ENCODE measurements around the gene ATP9B.

DNA sequence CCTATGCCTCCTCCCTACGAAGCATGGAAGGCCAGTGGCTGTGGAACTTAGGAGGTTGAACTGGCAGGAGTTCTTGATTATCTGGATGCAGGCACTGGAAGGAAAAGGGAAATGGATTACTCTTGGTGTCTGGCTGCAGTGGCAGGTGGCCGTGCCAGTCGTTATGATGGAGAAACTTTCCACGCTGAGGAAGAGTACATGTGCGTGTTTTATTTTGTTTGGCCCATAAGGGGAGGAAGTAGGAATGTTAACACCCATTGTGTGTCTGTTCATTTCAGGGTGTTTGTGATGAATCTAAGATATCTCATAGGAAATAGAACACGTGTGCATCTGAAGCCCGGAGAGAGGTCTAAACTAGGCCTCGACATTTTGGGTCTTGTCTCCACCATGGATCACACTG lies 203.7 kb downstream of the ATP9B start:
- TF ChIP-seq, protein P1, sequence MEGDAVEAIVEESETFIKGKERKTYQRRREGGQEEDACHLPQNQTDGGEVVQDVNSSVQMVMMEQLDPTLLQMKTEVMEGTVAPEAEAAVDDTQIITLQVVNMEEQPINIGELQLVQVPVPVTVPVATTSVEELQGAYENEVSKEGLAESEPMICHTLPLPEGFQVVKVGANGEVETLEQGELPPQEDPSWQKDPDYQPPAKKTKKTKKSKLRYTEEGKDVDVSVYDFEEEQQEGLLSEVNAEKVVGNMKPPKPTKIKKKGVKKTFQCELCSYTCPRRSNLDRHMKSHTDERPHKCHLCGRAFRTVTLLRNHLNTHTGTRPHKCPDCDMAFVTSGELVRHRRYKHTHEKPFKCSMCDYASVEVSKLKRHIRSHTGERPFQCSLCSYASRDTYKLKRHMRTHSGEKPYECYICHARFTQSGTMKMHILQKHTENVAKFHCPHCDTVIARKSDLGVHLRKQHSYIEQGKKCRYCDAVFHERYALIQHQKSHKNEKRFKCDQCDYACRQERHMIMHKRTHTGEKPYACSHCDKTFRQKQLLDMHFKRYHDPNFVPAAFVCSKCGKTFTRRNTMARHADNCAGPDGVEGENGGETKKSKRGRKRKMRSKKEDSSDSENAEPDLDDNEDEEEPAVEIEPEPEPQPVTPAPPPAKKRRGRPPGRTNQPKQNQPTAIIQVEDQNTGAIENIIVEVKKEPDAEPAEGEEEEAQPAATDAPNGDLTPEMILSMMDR (IDR thresholded peaks at IDR 0.05), result no peak
- TF ChIP-seq POLR2AphosphoS5 (IDR thresholded peaks at IDR 0.05; ENCODE audit: low read depth, low read length), result no peak
- TF ChIP-seq, protein P2, sequence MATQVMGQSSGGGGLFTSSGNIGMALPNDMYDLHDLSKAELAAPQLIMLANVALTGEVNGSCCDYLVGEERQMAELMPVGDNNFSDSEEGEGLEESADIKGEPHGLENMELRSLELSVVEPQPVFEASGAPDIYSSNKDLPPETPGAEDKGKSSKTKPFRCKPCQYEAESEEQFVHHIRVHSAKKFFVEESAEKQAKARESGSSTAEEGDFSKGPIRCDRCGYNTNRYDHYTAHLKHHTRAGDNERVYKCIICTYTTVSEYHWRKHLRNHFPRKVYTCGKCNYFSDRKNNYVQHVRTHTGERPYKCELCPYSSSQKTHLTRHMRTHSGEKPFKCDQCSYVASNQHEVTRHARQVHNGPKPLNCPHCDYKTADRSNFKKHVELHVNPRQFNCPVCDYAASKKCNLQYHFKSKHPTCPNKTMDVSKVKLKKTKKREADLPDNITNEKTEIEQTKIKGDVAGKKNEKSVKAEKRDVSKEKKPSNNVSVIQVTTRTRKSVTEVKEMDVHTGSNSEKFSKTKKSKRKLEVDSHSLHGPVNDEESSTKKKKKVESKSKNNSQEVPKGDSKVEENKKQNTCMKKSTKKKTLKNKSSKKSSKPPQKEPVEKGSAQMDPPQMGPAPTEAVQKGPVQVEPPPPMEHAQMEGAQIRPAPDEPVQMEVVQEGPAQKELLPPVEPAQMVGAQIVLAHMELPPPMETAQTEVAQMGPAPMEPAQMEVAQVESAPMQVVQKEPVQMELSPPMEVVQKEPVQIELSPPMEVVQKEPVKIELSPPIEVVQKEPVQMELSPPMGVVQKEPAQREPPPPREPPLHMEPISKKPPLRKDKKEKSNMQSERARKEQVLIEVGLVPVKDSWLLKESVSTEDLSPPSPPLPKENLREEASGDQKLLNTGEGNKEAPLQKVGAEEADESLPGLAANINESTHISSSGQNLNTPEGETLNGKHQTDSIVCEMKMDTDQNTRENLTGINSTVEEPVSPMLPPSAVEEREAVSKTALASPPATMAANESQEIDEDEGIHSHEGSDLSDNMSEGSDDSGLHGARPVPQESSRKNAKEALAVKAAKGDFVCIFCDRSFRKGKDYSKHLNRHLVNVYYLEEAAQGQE (IDR thresholded peaks at IDR 0.05; ENCODE audit: insufficient read depth in 1 of 2, low read depth in 2 of 2, low read length in 1 of 2), result no peak
- TF ChIP-seq SIN3A (IDR thresholded peaks at IDR 0.05; ENCODE audit: borderline replicate concordance, insufficient read depth, low read depth, low read length), result no peak
- TF ChIP-seq TCF7L2 (IDR thresholded peaks at IDR 0.05; ENCODE audit: low read depth, low read length), result no peak

All from Panc1 (cell line).